Measurements from ENCODE around the gene CTXN1.

Gene CTXN1

GRCh38 chr19:7926021-7926726 lies at the start of gene CTXN1:
Gene CTXN1 (minus strand): TSS chr19:7926135. CDS start chr19:7925538, 597 bp downstream.
- Histone ChIP-seq H3K36me3 (ENCODE audit: insufficient read depth, low read length) (no peaks in the 10 kb centered on the region), H3K9me2 (replicated peaks; ENCODE audit: low read depth, low read length) (no peaks in the 10 kb centered on the region), H3K9ac (ENCODE audit: low read depth, low read length, poor library complexity, severe bottlenecking) (no peak within 1 kb of the TSS), H3F3A (ENCODE audit: low read depth) (no peaks in the 10 kb centered on the region), H2AFZ (ENCODE audit: low read length) (peak within 1 kb of the TSS; percentile 87; the same call in 1 of the 2 replicates), H3K27me3 (ENCODE audit: insufficient read depth, low read length, poor library complexity, severe bottlenecking) (no peaks in the 10 kb centered on the region), H4K20me1 (ENCODE audit: insufficient read depth, low read length, poor library complexity, severe bottlenecking) (peaks cover 6% of the 10 kb centered on the region), H3K4me1 (ENCODE audit: insufficient read depth, low read length, poor library complexity, severe bottlenecking) (peaks cover 8% of the 10 kb centered on the region), H3K4me2 (ENCODE audit: low read depth, low read length, poor library complexity, severe bottlenecking) (peak within 1 kb of the TSS; percentile 72), H3K9me3 (ENCODE audit: insufficient read depth, low read depth, low read length) (no peaks in the 10 kb centered on the region), H3K79me2 (ENCODE audit: insufficient read depth, low read length) (no peaks in the 10 kb centered on the region), H3K4me3 (ENCODE audit: low read length, poor library complexity, severe bottlenecking) (peak within 1 kb of the TSS; percentile 69)
- TF ChIP-seq EZH2phosphoT487 (IDR thresholded peaks at IDR 0.05; ENCODE audit: borderline replicate concordance) (no peak), CTCF (conservative IDR thresholded peaks at IDR 0.05; ENCODE audit: low read length) (no peak)

- Histone ChIP-seq H3K36me3 (ENCODE audit: insufficient read depth, low read length) (peaks cover 87% of the 10 kb centered on the region), H4K20me1 (ENCODE audit: insufficient read depth, low read length, poor library complexity, severe bottlenecking) (peaks cover 26% of the 10 kb centered on the region), H3K4me1 (ENCODE audit: insufficient read depth, low read length, poor library complexity, severe bottlenecking) (no peaks in the 10 kb centered on the region), H3K79me2 (ENCODE audit: insufficient read depth, low read length) (no peaks in the 10 kb centered on the region), H3K27me3 (ENCODE audit: insufficient read depth, low read length, poor library complexity, severe bottlenecking) (no peaks in the 10 kb centered on the region), H3K9me2 (replicated peaks; ENCODE audit: low read depth, low read length) (no peaks in the 10 kb centered on the region), H3K9ac (ENCODE audit: low read depth, low read length, poor library complexity, severe bottlenecking) (no peak overlapping the region), H3F3A (ENCODE audit: low read depth) (no peaks in the 10 kb centered on the region), H3K4me2 (ENCODE audit: low read depth, low read length, poor library complexity, severe bottlenecking) (no peak overlapping the region), H3K4me3 (ENCODE audit: low read length, poor library complexity, severe bottlenecking) (no peak overlapping the region), H2AFZ (ENCODE audit: low read length) (no peak overlapping the region), H3K9me3 (ENCODE audit: insufficient read depth, low read depth, low read length) (no peaks in the 10 kb centered on the region)
- TF ChIP-seq CTCF (conservative IDR thresholded peaks at IDR 0.05; ENCODE audit: low read length) (no peak), EZH2phosphoT487 (IDR thresholded peaks at IDR 0.05; ENCODE audit: borderline replicate concordance) (no peak)
Measured at GRCh38 chr19:7975037-7975436, 49.1 kb upstream of the CTXN1 start.

GRCh38 chr19:7973883-7974282 lies 47.9 kb upstream of the CTXN1 start:
- no peak overlapping the region for H3K9ac ChIP-seq (ENCODE audit: low read depth, low read length, poor library complexity, severe bottlenecking)

More at GRCh38 chr19:7973883-7974282, 47.9 kb upstream of the CTXN1 start:
- no peaks in the 10 kb centered on the region for H3K27me3 ChIP-seq (ENCODE audit: insufficient read depth, low read length, poor library complexity, severe bottlenecking)
- H3K9me3 ChIP-seq (ENCODE audit: insufficient read depth, low read depth, low read length), result no peaks in the 10 kb centered on the region
- peaks cover 85% of the 10 kb centered on the region for H3K36me3 ChIP-seq (ENCODE audit: insufficient read depth, low read length)
- no peak overlapping the region for H3K4me2 ChIP-seq (ENCODE audit: low read depth, low read length, poor library complexity, severe bottlenecking)
- H3K4me1 ChIP-seq (ENCODE audit: insufficient read depth, low read length, poor library complexity, severe bottlenecking), result no peaks in the 10 kb centered on the region
- H2AFZ ChIP-seq (ENCODE audit: low read length), result no peak overlapping the region
- H3F3A ChIP-seq (ENCODE audit: low read depth), result no peaks in the 10 kb centered on the region
- H4K20me1 ChIP-seq (ENCODE audit: insufficient read depth, low read length, poor library complexity, severe bottlenecking), result peaks cover 27% of the 10 kb centered on the region
- H3K79me2 ChIP-seq (ENCODE audit: insufficient read depth, low read length), result no peaks in the 10 kb centered on the region
- TF ChIP-seq EZH2phosphoT487 (IDR thresholded peaks at IDR 0.05; ENCODE audit: borderline replicate concordance) (no peak), CTCF (conservative IDR thresholded peaks at IDR 0.05; ENCODE audit: low read length) (no peak)
- no peak overlapping the region for H3K4me3 ChIP-seq (ENCODE audit: low read length, poor library complexity, severe bottlenecking)
- H3K9me2 ChIP-seq (replicated peaks; ENCODE audit: low read depth, low read length), result no peaks in the 10 kb centered on the region

Data from Loucy (cell line).